Measurements from ENCODE around the gene NRROS. TPM values are rescaled to one million over a fixed set of nuclear protein-coding genes. Genes with fewer than 3 reads are reported as not detected.

Gene NRROS
- polyA plus RNA-seq, 1 donor: 2.1 TPM

DNA sequence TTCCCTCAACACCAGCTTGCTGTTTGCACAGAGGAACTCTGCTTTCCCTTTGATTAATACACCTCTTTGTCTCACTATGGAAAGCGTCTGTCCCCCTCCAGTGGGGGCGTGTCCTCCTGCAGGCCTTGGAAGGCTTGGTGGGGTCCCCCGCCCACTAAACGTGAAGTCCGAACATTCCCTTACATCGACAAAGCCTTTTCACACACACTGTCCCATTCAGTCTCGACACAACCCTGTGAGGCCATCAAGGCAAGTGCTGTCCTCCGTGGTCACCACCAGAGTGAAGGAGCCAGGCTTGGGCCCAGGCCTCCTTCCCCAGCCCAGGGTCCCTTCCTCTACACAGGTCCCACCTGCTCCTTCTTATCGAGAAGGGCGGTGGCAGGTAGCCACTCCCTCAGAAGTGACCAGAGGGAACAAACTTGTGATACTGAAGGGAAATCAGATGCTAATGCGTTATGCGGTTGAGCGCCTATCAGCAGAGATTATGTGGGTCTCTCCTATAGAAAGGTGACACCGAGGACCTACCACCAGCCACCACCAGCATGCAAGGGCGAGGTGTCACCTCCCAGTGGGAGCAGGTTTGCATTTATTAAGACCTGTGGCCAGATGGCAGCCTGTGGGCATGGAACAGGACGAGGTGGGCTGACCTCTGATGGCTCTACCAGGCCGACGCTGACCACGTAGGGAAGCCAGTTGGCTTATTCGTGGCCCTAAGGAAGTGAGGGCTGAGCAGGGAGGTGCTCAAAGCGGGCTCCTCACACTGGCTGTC lies 6.6 kb downstream of the NRROS start:
- DNase-seq: no peak
- WGBS (ENCODE audit: insufficient coverage, low lambda C conversion rate): no CpG with 5 or more reads among the region's 21 CpGs
- no peak overlapping the region for H3K27ac ChIP-seq (ENCODE audit: low read length)

DNA sequence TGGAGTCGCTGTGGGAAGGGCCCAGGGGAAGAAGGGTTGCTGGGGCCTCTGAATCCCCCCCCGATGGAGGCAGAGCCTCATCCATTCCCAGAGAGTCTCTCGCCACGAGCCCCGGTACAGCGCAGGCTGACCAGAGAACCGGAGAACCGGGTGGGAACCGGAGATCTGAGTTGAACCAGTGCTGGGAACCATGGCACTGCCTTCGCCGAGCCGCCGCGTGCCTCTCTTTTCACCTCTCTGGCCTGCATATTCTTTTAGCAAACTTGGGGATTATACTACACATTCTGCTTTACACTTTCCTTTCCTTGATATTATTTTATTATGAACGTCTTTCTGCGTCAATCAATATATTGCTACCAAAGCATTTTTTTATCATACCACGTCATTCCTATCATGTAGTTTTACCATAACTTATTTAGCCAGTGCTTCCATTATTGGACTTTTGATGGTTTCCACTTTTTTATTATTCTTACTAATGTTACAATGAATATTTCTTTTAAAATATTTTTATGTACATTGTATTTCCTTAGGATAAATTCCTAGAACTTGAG lies 7.2 kb downstream of the NRROS start:
- no peak overlapping the region for H3K27ac ChIP-seq (ENCODE audit: low read length)
- H3K4me1 ChIP-seq (ENCODE audit: control insufficient read depth, insufficient read depth, low read length): no peaks in the 10 kb centered on the region
- H3K4me3 ChIP-seq (ENCODE audit: low read length): no peak overlapping the region
- H3K36me3 ChIP-seq (ENCODE audit: control insufficient read depth, insufficient read depth, low read length): no peaks in the 10 kb centered on the region
- no peaks in the 10 kb centered on the region for H3K9me3 ChIP-seq (ENCODE audit: control insufficient read depth, low read depth, low read length)
- no peak for DNase-seq
- 100% methylated on average over 8 of the region's 17 CpGs for WGBS (ENCODE audit: insufficient coverage, low lambda C conversion rate)
- H3K27me3 ChIP-seq (ENCODE audit: control insufficient read depth, insufficient read depth, low read length): no peaks in the 10 kb centered on the region

More for the DNA sequence above, 6.6 kb downstream of the NRROS start:
- no peaks in the 10 kb centered on the region for H3K27me3 ChIP-seq (ENCODE audit: control insufficient read depth, insufficient read depth, low read length)
- no peak overlapping the region for H3K4me3 ChIP-seq (ENCODE audit: low read length)
- H3K9me3 ChIP-seq (ENCODE audit: control insufficient read depth, low read depth, low read length): no peaks in the 10 kb centered on the region
- H3K36me3 ChIP-seq (ENCODE audit: control insufficient read depth, insufficient read depth, low read length): no peaks in the 10 kb centered on the region
- H3K4me1 ChIP-seq (ENCODE audit: control insufficient read depth, insufficient read depth, low read length): no peaks in the 10 kb centered on the region

DNA sequence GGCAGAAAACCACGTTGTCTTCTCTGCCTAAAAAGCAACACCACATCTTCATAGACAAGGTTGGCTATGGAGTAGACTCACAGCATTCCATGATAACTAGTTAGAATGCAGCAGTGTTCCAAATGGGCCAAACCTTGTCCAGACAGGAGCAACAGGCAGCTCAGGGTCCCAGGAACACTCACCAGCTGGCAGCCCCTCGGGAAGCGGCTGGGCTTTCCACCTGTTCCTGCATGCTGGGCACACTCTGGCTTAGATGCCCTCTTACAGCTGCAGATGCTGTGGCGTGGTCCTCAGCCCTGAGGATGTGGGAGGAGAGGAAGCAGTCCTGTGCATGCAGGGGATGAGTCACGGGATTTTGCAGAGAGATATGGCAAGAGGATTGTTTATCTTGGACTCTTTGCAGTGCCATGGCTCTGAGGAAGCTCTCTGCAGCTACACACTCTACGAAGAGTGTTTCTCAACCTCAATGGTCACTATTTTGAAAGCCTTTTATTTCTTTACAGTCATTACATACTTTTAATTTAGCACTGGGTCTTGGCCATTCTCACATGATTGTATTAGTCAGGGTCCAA lies 11.3 kb downstream of the NRROS start:
- H3K4me1 ChIP-seq (ENCODE audit: control insufficient read depth, insufficient read depth, low read length): no peaks in the 10 kb centered on the region
- H3K4me3 ChIP-seq (ENCODE audit: low read length): no peak overlapping the region
- no CpG with 5 or more reads among the region's 6 CpGs for WGBS (ENCODE audit: insufficient coverage, low lambda C conversion rate)

DNA sequence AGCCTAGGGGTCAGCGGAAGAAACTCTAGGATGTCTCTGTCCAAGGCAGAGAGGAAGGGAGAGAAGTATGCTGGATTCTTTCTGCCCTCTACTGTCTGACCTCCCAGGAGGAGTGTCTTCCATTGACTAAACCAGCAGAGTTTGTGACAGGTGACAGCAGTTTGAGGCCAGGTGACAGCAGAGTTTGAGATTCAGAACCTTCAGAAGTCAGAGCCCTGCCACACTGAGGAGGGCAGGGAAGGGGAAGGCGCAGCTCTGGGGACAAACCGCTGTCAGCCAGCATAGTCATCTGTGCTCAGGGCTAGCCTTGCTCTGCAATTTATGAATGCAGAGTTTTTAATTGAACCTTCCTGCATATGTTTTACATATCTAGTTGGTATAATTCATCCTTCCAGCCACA lies 12.3 kb downstream of the NRROS start:
- Histone ChIP-seq H3K27ac (ENCODE audit: low read length) (no peak overlapping the region), H3K36me3 (ENCODE audit: control insufficient read depth, insufficient read depth, low read length) (no peaks in the 10 kb centered on the region), H3K9me3 (ENCODE audit: control insufficient read depth, low read depth, low read length) (no peaks in the 10 kb centered on the region), H3K4me3 (ENCODE audit: low read length) (no peak overlapping the region), H3K4me1 (ENCODE audit: control insufficient read depth, insufficient read depth, low read length) (no peaks in the 10 kb centered on the region), H3K27me3 (ENCODE audit: control insufficient read depth, insufficient read depth, low read length) (no peaks in the 10 kb centered on the region)
- WGBS (ENCODE audit: insufficient coverage, low lambda C conversion rate): 60% methylated on average over 1 of the region's 3 CpGs
- no peak for DNase-seq

More for the DNA sequence above, 11.3 kb downstream of the NRROS start:
- peak in 1 of 2 donors; percentile 31 for DNase-seq
- Histone ChIP-seq H3K9me3 (ENCODE audit: control insufficient read depth, low read depth, low read length) (no peaks in the 10 kb centered on the region), H3K36me3 (ENCODE audit: control insufficient read depth, insufficient read depth, low read length) (no peaks in the 10 kb centered on the region), H3K27me3 (ENCODE audit: control insufficient read depth, insufficient read depth, low read length) (no peaks in the 10 kb centered on the region), H3K27ac (ENCODE audit: low read length) (no peak overlapping the region)

DNA sequence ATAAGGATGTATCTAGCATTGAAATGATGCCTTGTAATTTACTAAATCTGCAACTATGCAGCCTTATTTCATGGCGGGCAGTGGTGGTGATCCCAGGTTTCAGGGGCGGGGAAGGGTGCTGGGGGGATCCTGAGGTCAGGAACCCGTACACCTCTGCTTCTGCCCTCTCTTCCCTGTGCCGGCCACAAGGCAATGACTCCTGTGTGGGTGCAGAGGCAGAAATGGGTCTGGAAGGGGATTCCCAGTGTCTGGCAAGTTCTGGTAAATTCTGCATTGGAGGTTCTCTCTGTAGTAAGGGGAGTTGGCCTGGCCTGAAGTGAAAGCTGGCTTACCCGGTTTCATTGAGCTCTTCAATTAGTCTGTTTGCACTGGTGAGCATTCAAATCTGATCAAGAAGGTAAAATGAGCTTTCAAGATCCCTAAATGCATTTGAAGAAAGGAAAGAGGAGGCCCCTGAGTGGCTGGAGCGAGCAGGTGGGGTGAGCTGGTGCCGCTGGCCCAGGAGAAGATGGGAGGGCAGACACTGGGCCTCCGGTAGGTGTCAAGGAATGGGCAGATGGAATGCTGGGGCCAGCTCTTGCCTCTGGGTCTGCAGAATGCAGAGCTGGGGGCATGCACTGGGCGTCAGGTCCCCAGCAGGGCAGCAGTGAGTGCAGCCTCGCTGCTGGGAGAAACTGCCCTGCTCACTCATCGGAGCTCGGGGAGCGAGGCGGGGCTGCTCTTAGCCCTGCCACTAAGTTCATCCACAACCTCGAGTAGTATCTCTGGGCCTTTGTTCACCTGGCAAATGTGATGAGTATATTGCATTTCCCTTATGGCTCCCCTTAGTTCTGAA lies 13.7 kb downstream of the NRROS start:
- Histone ChIP-seq H3K4me3 (ENCODE audit: low read length) (no peak overlapping the region), H3K27me3 (ENCODE audit: control insufficient read depth, insufficient read depth, low read length) (no peaks in the 10 kb centered on the region), H3K4me1 (ENCODE audit: control insufficient read depth, insufficient read depth, low read length) (no peaks in the 10 kb centered on the region), H3K36me3 (ENCODE audit: control insufficient read depth, insufficient read depth, low read length) (no peaks in the 10 kb centered on the region), H3K27ac (ENCODE audit: low read length) (no peak overlapping the region), H3K9me3 (ENCODE audit: control insufficient read depth, low read depth, low read length) (no peaks in the 10 kb centered on the region)
- DNase-seq: no peak
- WGBS (ENCODE audit: insufficient coverage, low lambda C conversion rate): no CpG with 5 or more reads among the region's 15 CpGs

DNA sequence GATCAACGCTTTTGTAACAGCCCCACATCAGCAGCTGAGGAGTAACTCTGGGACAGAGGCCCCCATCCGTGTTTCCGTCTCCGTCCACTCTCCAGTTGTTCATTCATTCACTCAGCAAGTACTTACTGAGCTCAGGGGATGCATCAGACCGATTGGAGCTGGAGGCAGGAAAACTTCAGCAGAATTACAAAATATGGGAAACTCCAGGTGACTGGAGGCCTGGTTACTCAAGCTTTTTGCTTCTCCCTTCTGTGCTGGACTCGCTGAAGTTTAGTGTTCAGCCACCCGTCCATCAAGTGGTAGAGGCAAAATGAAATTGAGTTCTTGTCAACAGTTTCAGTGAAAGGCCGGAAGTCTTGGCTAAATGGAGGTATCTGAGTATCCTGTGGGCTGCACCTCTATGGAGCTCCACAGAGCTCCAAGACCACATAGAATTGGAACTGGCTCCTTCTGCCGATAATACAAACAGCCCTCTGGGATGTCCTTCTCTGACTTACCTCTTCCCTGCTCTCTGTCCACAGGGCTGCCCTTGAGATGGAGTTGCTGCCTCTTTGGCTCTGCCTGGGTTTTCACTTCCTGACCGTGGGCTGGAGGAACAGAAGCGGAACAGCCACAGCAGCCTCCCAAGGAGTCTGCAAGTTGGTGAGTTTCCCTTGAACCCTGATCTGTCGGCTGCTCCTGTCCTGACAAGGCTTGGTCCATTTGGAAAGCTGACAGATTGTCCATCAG lies 14.7 kb downstream of the NRROS start:
- WGBS (ENCODE audit: insufficient coverage, low lambda C conversion rate): 67% methylated on average over 1 of the region's 12 CpGs
- no peaks in the 10 kb centered on the region for H3K27me3 ChIP-seq (ENCODE audit: control insufficient read depth, insufficient read depth, low read length)
- no peak overlapping the region for H3K4me3 ChIP-seq (ENCODE audit: low read length)
- H3K36me3 ChIP-seq (ENCODE audit: control insufficient read depth, insufficient read depth, low read length): no peaks in the 10 kb centered on the region
- H3K4me1 ChIP-seq (ENCODE audit: control insufficient read depth, insufficient read depth, low read length): no peaks in the 10 kb centered on the region
- no peaks in the 10 kb centered on the region for H3K9me3 ChIP-seq (ENCODE audit: control insufficient read depth, low read depth, low read length)
- DNase-seq: no peak
- no peak overlapping the region for H3K27ac ChIP-seq (ENCODE audit: low read length)

DNA sequence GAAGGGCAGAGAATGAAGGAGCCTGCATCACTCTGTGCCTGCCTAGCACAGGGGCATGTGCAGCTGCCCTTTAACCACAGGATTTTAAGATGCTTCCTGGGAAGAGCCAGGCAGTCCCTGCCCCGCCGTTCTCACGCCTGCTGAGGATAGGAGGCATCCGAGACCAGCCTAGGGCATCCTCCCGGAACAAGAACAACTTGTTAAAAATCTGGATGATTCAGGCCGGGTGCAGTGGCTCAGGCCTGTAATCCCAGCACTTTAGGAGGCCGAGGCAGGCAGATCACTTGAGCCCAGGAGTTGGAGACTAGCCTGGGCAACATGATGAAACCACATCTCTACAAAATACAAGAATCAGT lies 15.2 kb downstream of the NRROS start:
- H3K4me1 ChIP-seq (ENCODE audit: control insufficient read depth, insufficient read depth, low read length): no peaks in the 10 kb centered on the region
- no peaks in the 10 kb centered on the region for H3K27me3 ChIP-seq (ENCODE audit: control insufficient read depth, insufficient read depth, low read length)
- H3K36me3 ChIP-seq (ENCODE audit: control insufficient read depth, insufficient read depth, low read length): no peaks in the 10 kb centered on the region
- no peak overlapping the region for H3K4me3 ChIP-seq (ENCODE audit: low read length)
- no CpG with 5 or more reads among the region's 7 CpGs for WGBS (ENCODE audit: insufficient coverage, low lambda C conversion rate)
- no peak overlapping the region for H3K27ac ChIP-seq (ENCODE audit: low read length)
- no peaks in the 10 kb centered on the region for H3K9me3 ChIP-seq (ENCODE audit: control insufficient read depth, low read depth, low read length)
- DNase-seq: no peak

DNA sequence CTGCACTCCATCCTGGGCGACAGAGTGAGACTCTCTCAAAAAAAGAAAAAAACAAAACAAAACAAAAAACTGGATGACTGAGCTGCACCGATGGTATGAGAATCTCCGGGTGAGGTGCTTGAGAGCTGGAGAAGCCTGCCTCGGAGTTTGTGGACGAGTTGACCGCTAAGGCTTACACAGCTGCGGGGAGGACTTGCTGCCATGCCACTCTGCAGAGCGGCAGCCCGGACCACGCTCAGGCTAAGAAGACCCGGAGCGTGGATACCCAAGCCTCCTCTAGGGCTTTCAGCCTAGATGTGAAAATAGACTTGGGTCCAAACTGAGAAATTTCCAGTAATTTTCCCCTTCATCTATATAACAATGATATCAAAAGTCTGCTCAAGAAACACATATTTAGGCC lies 16.0 kb downstream of the NRROS start:
- Histone ChIP-seq H3K36me3 (ENCODE audit: control insufficient read depth, insufficient read depth, low read length) (no peaks in the 10 kb centered on the region), H3K4me3 (ENCODE audit: low read length) (no peak overlapping the region)
- 100% methylated on average over 1 of the region's 12 CpGs for WGBS (ENCODE audit: insufficient coverage, low lambda C conversion rate)

DNA sequence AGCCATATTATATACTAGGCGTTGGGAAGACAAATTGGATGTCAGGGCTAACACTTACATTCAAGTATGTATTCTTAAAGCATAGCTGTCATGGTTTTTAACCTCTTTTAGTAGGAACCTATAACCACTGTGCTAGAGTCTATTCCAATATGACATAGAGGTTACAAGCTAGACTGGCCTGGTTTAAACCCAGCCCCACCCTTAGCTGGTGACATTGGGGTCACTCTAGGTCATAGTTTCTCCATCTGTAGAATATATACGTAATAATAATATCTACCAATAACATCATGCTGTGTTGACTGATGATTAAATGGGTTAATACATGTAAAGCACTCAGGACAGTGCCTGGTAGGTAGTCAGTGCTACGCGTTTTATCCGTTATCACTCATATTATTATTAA lies 16.7 kb downstream of the NRROS start:
- Histone ChIP-seq H3K27me3 (ENCODE audit: control insufficient read depth, insufficient read depth, low read length) (no peaks in the 10 kb centered on the region), H3K4me3 (ENCODE audit: low read length) (no peak overlapping the region), H3K9me3 (ENCODE audit: control insufficient read depth, low read depth, low read length) (no peaks in the 10 kb centered on the region), H3K4me1 (ENCODE audit: control insufficient read depth, insufficient read depth, low read length) (no peaks in the 10 kb centered on the region), H3K27ac (ENCODE audit: low read length) (no peak overlapping the region), H3K36me3 (ENCODE audit: control insufficient read depth, insufficient read depth, low read length) (no peaks in the 10 kb centered on the region)
- 90% methylated on average over 2 of the region's 5 CpGs for WGBS (ENCODE audit: insufficient coverage, low lambda C conversion rate)
- DNase-seq: no peak

More for the DNA sequence above, 16.0 kb downstream of the NRROS start:
- no peak for DNase-seq
- H3K27ac ChIP-seq (ENCODE audit: low read length): no peak overlapping the region
- H3K9me3 ChIP-seq (ENCODE audit: control insufficient read depth, low read depth, low read length): no peaks in the 10 kb centered on the region
- H3K27me3 ChIP-seq (ENCODE audit: control insufficient read depth, insufficient read depth, low read length): no peaks in the 10 kb centered on the region
- H3K4me1 ChIP-seq (ENCODE audit: control insufficient read depth, insufficient read depth, low read length): no peaks in the 10 kb centered on the region

DNA sequence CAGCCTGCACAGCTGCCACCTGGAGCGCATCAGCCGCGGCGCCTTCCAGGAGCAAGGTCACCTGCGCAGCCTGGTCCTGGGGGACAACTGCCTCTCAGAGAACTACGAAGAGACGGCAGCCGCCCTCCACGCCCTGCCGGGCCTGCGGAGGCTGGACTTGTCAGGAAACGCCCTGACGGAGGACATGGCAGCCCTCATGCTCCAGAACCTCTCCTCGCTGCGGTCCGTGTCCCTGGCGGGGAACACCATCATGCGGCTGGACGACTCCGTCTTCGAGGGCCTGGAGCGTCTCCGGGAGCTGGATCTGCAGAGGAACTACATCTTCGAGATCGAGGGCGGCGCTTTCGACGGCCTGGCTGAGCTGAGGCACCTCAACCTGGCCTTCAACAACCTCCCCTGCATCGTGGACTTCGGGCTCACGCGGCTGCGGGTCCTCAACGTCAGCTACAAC lies 20.4 kb downstream of the NRROS start:
- Histone ChIP-seq H3K4me3 (ENCODE audit: low read length) (no peak overlapping the region), H3K27me3 (ENCODE audit: control insufficient read depth, insufficient read depth, low read length) (no peaks in the 10 kb centered on the region), H3K36me3 (ENCODE audit: control insufficient read depth, insufficient read depth, low read length) (no peaks in the 10 kb centered on the region), H3K4me1 (ENCODE audit: control insufficient read depth, insufficient read depth, low read length) (no peaks in the 10 kb centered on the region), H3K9me3 (ENCODE audit: control insufficient read depth, low read depth, low read length) (no peaks in the 10 kb centered on the region), H3K27ac (ENCODE audit: low read length) (no peak overlapping the region)
- no peak for DNase-seq
- WGBS (ENCODE audit: insufficient coverage, low lambda C conversion rate): no CpG with 5 or more reads among the region's 35 CpGs

Data from large intestine (tissue), 3 donors.